Right cardiac atrium (tissue), 5 donors: Measurements from ENCODE around the gene PRKCE. TPM values are rescaled to one million over a fixed set of nuclear protein-coding genes. Genes with fewer than 3 reads are reported as not detected.
A peak's percentile ranks its signal among the peaks of the same experiment; 100 is the strongest.

Experiments
- ATAC-seq, 2 donors: fragments of 200-7000 bp; cut with Tn5 transposase; one replicate each; pipeline versions ENCODE4 v1.8.0 to v1.9.1; 2020; ENCODE audit warnings: moderate library complexity in 2 of 2, mild to moderate bottlenecking in 1 of 2
- DNase-seq, 3 donors: peaks; one replicate each; pipeline ENCODE4 v3.0.0-alpha.2; 2020
- H3K27ac ChIP-seq: one replicate; pipeline ENCODE4 v1.5.1; 2013; ENCODE audit warnings: mild to moderate bottlenecking, low read length, control low read depth, moderate library complexity
- H3K27me3 ChIP-seq: one replicate; pipeline ENCODE4 v1.6.1; 2013; ENCODE audit not compliant: control insufficient read depth, insufficient read depth
- H3K4me1 ChIP-seq: one replicate; pipeline ENCODE4 v1.6.1; 2013; ENCODE audit warnings: low read length; ENCODE audit not compliant: control insufficient read depth, insufficient read depth
- H3K4me3 ChIP-seq: one replicate; pipeline ENCODE4 v1.5.1; 2013; ENCODE audit warnings: low read length, control low read depth
- H3K9me3 ChIP-seq: one replicate; pipeline ENCODE4 v1.6.1; 2013; ENCODE audit warnings: low read length; ENCODE audit not compliant: control insufficient read depth
- WGBS: extraction: QIAGEN DNeasy Blood & Tissue Kit; methylation state at CpG from one replicate; pipeline ENCODE4 v1.1.7; 2013; 5-methylcytosine and 5-hydroxymethylcytosine counted together
- intact Hi-C, 4 donors: fragments of 100-400 bp; cut with DNase I; formaldehyde crosslinking; loops; one replicate each; pipeline versions ENCODE4 v1.11.0 to v1.14.0; 2022 to 2023
- polyA plus RNA-seq: library from polyadenylated mRNA; stranded (reverse); fragments of 200-250 nt; gene quantifications from one replicate; pipeline ENCODE4 v1.2.3, GENCODE V29; 2013
- total RNA-seq, 4 donors: library from RNA; stranded (reverse); fragmentation: NEBNext Ultra II Directional; extraction: Animal tissue kit (Norgen Biotek cat#: 25700); gene quantifications; one replicate each; pipeline ENCODE4 v1.2.1, GENCODE V29; 2021
- donor health status: healthy with polysubstance abuse.
- donor health status: DM: no; HTN: yes; CAD: no.
- donor health status: DM: no; HTN: no; CAD: no.
- donor health status: DM: no; HTN: yes; CAD: no; lungs with severe emphysema.
- donor health status: DM: yes; HTN: yes; CAD: no.

PRKCE gene
- total and polyA plus RNA-seq, 5 donors = 5.5 to 19.7 (median 18.7) TPM

DNA sequence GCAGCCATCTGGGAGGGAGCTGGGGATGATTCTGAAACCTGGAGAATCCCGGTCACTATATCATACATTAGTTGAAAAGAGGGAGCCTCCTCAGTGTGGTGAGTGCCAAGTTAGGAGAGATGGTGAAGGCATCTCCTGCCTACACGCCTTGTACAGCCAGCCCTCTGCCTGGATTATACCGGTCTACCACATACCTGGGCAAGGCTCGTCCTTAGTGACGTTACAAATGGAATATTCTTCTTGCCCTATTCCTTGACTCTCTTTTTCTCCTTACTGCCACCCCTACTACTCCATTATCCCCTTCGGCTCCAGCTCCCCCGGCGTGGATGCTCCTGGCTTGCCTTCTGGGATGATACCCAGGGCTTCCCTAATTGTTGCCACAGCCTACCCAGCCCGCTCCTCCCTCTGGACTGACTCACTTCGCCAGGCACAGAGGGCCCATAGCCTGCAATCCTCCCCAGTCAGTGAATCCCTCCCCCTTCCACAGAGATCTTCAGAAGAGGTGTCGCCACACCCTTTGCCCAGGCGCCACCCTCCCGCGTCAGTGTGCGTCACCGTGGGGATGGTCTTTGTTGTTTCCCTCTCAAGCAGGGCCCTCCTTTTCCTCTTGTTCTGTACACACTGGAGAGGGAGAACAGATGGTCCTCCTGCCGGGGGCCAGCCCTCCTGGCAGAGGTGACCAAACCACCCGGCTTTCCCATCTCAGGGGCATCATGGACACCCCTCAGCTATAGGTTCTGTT lies 530.5 kb downstream of the PRKCE start:
- WGBS = 90% methylated on average over 18 of the region's 18 CpGs
- Histone ChIP-seq H3K4me3 (no peak overlapping the region), H3K9me3 (no peaks in the 10 kb centered on the region), H3K27me3 (no peaks in the 10 kb centered on the region), H3K4me1 (peaks cover 15% of the 10 kb centered on the region), H3K27ac (peak overlapping the region; percentile 28)
- intact Hi-C loops = no loop called here
- ATAC-seq = peak in 1 of 2 donors; percentile 27
- DNase-seq = no peak

DNA sequence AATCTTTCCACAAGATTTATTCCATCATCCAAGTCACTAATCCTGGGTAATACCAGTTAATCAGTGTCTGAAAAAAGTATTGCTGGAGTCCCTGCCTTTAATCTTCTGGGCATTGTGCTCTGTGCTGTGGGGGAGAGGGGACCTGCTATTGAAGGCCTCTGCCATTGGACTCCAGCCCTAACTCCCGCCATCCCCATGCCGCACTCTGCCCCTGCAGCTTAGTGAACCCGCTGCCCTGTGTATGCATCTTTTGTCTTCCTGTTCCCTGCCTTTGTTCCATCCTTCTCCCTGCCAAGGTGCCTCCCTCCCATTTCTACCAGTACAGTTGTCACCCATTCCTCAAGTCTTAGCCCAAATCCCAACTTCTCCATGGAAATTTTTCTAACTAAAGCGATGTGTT lies 532.0 kb downstream of the PRKCE start:
- DNase-seq (no peak), ATAC-seq (no peak)
- Histone ChIP-seq H3K27me3 (no peaks in the 10 kb centered on the region), H3K4me3 (no peak overlapping the region), H3K27ac (no peak overlapping the region), H3K9me3 (no peaks in the 10 kb centered on the region), H3K4me1 (peaks cover 15% of the 10 kb centered on the region)
- intact Hi-C loops = no loop called here
- WGBS = 95% methylated on average over 4 of the region's 4 CpGs

DNA sequence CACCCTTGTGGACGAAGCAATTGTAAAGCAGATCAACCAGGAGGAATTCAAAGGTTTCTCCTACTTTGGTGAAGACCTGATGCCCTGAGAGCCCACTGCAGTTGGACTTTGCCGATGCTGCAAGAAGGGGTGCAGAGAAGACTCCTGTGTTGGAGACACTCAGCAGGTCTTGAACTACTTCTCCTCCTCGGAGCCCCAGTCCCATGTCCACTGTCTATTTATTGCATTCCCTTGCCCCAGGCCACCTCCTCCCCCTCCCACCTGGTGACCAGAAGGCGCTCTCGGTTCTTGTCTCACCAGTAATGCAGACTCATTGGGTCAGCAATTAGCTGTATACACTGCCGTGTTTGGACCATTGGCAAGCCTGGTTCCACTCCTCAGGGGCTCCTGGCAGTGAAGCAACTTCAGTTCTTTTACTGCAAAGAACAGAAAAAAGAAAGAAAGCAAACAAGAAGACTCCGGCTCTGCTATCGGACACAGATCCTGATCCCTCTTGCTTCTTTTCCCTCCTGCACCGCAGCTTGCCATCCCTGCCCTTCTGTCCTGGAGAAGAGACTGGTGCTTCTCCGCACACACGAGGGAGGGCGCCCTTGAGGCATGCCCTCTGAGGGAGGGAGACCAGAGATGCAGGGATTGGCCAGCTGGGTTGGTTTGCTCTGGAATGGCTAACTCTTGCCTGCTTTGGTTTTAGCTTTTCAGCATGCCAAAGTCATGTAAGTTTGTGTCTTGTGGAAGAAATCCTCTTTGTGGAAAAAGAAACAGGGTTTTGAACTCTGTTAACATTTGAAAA lies 533.5 kb downstream of the PRKCE start:
- no peaks in the 10 kb centered on the region for H3K9me3 ChIP-seq
- ATAC-seq (no peak), DNase-seq (no peak)
- 86% methylated on average over 12 of the region's 12 CpGs for WGBS
- H3K27me3 ChIP-seq = no peaks in the 10 kb centered on the region
- H3K4me1 ChIP-seq = peaks cover 4% of the 10 kb centered on the region
- no peak overlapping the region for H3K4me3 ChIP-seq
- H3K27ac ChIP-seq = no peak overlapping the region
- intact Hi-C loops = no loop called here

DNA sequence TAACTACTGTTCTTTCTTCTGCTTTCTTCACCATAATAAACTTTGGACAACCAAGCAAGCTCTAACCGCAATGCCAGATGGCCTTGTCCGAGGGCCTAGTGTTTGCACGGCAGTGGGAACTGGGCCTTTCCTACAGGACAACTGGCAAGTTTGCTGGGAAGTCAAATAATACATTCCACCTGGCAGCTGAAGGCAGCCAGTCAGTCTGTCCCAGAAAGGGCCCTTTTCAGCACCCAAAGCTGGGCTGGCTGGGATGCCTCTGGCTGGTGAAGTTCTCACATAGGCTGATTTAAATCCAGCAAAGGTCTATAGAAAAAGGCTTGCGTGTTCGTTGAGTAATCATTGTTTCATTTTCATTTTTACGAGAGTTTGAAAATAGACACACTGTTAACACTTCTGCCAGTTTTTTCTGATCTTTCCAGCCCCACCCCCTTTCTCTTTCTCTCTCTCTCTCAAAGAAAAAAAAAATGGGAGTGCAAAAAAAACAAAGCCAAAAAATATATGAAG lies 535.7 kb downstream of the PRKCE start:
- no peaks in the 10 kb centered on the region for H3K9me3 ChIP-seq
- H3K27me3 ChIP-seq = no peaks in the 10 kb centered on the region
- peak overlapping the region; percentile 37 for H3K27ac ChIP-seq
- peak; percentile 55 to 64 for ATAC-seq
- peak overlapping the region; percentile 2 for H3K4me3 ChIP-seq
- intact Hi-C loops = no loop called here
- 27% methylated on average over 6 of the region's 6 CpGs for WGBS
- DNase-seq = peak in 2 of 3 donors; percentile 38 to 78
- H3K4me1 ChIP-seq = no peaks in the 10 kb centered on the region

DNA sequence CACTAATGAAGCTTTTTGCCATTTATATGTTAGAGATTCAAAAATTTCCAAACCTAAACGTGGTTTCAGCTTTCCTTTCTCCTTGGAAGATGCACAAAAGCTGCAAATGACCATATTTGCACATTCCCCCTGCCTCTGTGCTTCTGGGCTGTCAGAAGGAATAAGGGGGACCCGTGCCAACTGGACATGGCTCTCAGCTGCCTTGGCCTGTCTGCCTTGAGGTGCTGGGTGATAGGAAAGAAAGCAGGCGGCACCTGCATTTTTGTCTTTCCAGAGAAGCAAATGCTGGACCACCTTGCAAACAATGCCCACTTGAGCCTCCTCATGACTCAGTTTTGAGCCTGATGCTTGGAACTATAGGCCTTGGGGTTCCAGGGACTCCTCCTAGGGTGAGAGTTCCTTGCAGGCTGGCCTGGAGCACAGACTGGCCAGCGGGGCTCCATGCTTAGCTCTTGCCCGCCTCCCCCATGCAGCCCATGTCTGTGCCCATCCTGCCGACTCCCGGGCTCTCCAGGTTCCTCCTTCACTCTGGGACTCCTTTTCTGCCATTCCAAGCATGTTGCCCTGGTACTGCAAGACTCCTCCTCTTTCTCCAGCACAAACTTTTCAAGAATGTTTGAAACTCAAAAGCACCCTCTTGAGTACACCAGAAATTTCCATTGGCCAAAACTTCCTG lies 536.7 kb downstream of the PRKCE start:
- H3K9me3 ChIP-seq = no peaks in the 10 kb centered on the region
- peak; percentile 36 to 47 for ATAC-seq
- WGBS = 76% methylated on average over 7 of the region's 7 CpGs
- DNase-seq = peak in 1 of 3 donors; percentile 71
- H3K4me1 ChIP-seq = no peaks in the 10 kb centered on the region
- no peak overlapping the region for H3K27ac ChIP-seq
- intact Hi-C loops = no loop called here
- no peak overlapping the region for H3K4me3 ChIP-seq
- H3K27me3 ChIP-seq = no peaks in the 10 kb centered on the region

DNA sequence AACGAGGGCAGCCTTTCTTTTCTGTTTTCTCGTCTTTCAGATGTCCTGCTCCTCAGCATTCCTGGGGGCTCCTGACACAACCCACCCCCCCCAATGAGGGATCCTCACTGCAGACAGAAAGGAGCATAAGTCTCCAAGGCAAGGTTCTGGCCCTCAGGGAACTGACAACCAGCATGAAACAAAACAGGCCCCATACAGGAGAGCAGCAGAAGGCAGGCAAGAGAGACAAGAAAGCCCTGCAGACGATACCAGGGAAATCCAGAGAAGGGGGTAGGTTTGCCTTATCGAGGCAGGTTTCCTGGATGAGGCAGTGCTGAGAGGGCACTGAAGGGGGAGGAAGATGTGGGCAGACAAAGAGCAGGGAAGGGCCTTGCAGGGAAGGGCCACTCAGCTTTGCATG lies 541.9 kb downstream of the PRKCE start:
- H3K9me3 ChIP-seq = no peaks in the 10 kb centered on the region
- H3K4me3 ChIP-seq = no peak overlapping the region
- no peak overlapping the region for H3K27ac ChIP-seq
- H3K4me1 ChIP-seq = peaks cover 12% of the 10 kb centered on the region
- intact Hi-C loops = loop anchor here in 1 of 4 donors (10.0 kb wide), 1 partner anchor 91 kb away; no protein-coding TSS in a partner anchor
- WGBS = 76% methylated on average over 4 of the region's 4 CpGs
- ATAC-seq (no peak), DNase-seq (no peak)
- H3K27me3 ChIP-seq = no peaks in the 10 kb centered on the region

DNA sequence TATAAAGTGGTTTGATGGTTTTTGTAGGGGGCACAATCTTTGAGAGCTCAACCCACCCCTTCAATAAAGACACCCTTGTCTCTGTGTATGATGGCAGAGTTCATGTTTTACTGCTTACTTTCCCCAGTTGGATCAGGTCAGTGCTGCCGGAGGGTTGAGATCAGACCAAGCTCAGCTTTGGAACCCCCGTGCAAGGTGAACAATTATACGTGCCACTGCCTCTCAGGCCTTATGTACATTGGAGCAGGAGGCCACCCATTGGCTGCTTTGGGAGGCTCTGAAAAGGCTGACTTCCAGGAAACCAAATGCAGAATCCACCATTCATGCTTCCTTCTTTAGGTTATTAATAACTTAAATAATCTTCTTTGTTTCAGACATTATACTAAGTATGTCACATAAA lies 542.4 kb downstream of the PRKCE start:
- intact Hi-C loops = loop anchor here in 1 of 4 donors (10.0 kb wide), 1 partner anchor 91 kb away; no protein-coding TSS in a partner anchor
- no peak overlapping the region for H3K27ac ChIP-seq

DNA sequence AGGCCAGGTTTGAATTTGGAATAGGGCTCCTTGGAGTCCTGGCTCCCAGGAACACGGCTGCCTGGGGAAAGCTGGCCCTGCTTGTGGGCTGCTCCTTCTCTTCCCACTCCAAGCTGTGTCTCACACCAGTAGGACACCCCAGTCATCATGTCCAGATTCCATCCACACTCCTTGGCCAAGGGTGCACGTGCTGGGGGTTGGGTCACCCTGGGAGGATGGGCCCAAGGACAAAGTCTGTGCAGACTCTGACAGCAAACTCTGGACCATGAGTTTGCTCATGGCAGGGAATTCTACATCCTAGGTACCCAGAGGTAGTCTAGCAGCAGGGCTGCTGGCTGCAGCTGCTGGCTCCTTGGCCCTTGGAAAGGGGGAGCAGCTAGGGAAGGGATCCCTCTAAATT lies 543.4 kb downstream of the PRKCE start:
- H3K27ac ChIP-seq = no peak overlapping the region
- H3K4me3 ChIP-seq = no peak overlapping the region
- WGBS = 72% methylated on average over 2 of the region's 2 CpGs
- H3K9me3 ChIP-seq = no peaks in the 10 kb centered on the region
- ATAC-seq (no peak), DNase-seq (no peak)
- peaks cover 12% of the 10 kb centered on the region for H3K4me1 ChIP-seq
- intact Hi-C loops = loop anchor here in 1 of 4 donors (10.0 kb wide), 1 partner anchor 90 kb away; no protein-coding TSS in a partner anchor
- no peaks in the 10 kb centered on the region for H3K27me3 ChIP-seq

More for the DNA sequence above, 542.4 kb downstream of the PRKCE start:
- Histone ChIP-seq H3K27me3 (no peaks in the 10 kb centered on the region), H3K9me3 (no peaks in the 10 kb centered on the region), H3K4me1 (peaks cover 12% of the 10 kb centered on the region), H3K4me3 (no peak overlapping the region)
- DNase-seq (no peak), ATAC-seq (no peak)
- WGBS = 95% methylated on average over 3 of the region's 3 CpGs

DNA sequence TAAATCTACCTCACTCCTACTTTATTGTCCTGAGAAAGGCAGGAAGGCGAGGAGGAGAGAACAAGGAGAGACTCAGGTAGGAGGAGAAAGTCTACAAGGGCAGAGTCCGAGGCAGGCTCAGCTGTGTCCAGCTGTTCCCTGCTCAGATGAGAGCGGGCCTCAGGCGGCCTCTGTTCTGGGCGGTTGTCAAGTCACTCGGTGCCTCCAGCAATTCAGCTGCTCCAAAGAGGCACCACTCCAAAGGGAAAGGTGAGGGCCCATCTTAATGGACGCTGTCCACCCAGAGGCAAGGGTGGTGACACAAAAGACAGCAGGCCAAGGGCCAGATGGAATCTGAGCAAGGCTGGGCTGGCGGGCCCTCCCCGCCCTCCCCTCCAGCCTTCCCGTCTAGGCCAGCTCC lies 544.3 kb downstream of the PRKCE start:
- no peaks in the 10 kb centered on the region for H3K9me3 ChIP-seq
- H3K27me3 ChIP-seq = no peaks in the 10 kb centered on the region
- peaks cover 16% of the 10 kb centered on the region for H3K4me1 ChIP-seq
- no peak overlapping the region for H3K4me3 ChIP-seq
- WGBS = 90% methylated on average over 10 of the region's 10 CpGs
- H3K27ac ChIP-seq = no peak overlapping the region
- no peak for DNase-seq
- no peak for ATAC-seq
- intact Hi-C loops = loop anchor here in 1 of 4 donors (10.0 kb wide), 1 partner anchor 89 kb away; no protein-coding TSS in a partner anchor

DNA sequence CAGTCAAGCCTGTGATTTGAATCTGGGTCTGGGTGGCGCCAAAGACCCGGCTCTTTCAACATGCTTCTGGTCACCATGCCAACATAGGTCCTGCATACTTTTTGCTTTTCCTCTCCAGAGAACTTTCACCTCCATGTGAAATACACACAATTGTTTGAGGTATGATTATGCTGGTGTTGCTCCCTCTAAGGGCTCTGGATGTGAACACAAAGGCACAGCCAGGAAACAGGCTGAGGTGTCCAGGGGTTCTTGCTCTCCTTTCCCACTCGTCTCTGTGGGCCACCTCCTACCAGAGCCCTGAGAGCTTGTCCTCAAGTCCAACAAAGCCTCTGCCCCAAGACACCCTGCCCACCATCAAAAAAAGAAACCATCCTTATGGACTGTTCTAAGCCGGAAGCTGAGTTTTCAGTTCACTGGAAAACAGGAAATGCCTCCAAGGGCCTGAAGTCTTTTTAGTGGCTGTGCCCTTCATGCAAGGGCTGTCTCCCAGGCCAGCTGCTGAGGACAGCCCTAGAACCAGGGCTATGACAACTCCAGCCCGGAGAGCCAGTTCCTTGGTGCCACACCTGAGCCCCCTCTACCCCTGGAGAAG lies 545.5 kb downstream of the PRKCE start:
- ATAC-seq (no peak), DNase-seq (no peak)
- intact Hi-C loops = loop anchor here in 1 of 4 donors (10.0 kb wide), 1 partner anchor 88 kb away; no protein-coding TSS in a partner anchor
- H3K4me1 ChIP-seq = peaks cover 16% of the 10 kb centered on the region
- H3K9me3 ChIP-seq = no peaks in the 10 kb centered on the region
- WGBS = 68% methylated on average over 5 of the region's 5 CpGs
- no peak overlapping the region for H3K4me3 ChIP-seq
- H3K27ac ChIP-seq = no peak overlapping the region
- no peaks in the 10 kb centered on the region for H3K27me3 ChIP-seq
